Right lung (tissue), 10 donors: ENCODE data around the gene PLPPR1. TPM values are rescaled to one million over a fixed set of nuclear protein-coding genes. Genes with fewer than 3 reads are reported as not detected.

Source experiments
- DNase-seq, 2 donors: peaks; one replicate each; pipeline ENCODE4 v3.0.0-alpha.2; 2013
- long read RNA-seq, 8 donors: transcript quantifications; one replicate each; lab custom pipeline, GENCODE V29; 2026
- polyA plus RNA-seq, 5 donors: library from polyadenylated mRNA; unstranded; fragments of 120-200 nt; gene quantifications; one replicate each; pipeline versions ENCODE4 v1.2.1 to v1.2.3, GENCODE V29; 2013; ENCODE audit warnings: inconsistent platforms in 1 of 5, low replicate concordance in 1 of 5; ENCODE audit not compliant: insufficient read length in 5 of 5, insufficient read depth in 1 of 5

PLPPR1 gene
- 10 to 100 TPM; 18.2 to 24.7 (median 21.6) TPM for polyA plus RNA-seq
- long read RNA-seq, donor 1, transcript PLPPR1-202 (8 exons, 2,318 nt) = major isoform, 5 of 42 reads
- long read RNA-seq, donor 1, partial matches to known transcripts = 37 of 42 reads
- long read RNA-seq, donor 1, other reads (novel, unspliced or antisense) = 0 of 42 reads
- long read RNA-seq, donor 2, partial matches to known transcripts = 0 of 3 reads
- long read RNA-seq, donor 2, other reads (novel, unspliced or antisense) = 0 of 3 reads
- long read RNA-seq, donor 3, partial matches to known transcripts = 27 of 27 reads
- long read RNA-seq, donor 3, other reads (novel, unspliced or antisense) = 0 of 27 reads
- long read RNA-seq, donor 4, transcript PLPPR1-202 (8 exons, 2,318 nt) = major isoform, 5 of 5 reads
- long read RNA-seq, donor 4, partial matches to known transcripts = 0 of 5 reads
- long read RNA-seq, donor 4, other reads (novel, unspliced or antisense) = 0 of 5 reads
- long read RNA-seq, donor 5, transcript PLPPR1-202 (8 exons, 2,318 nt) = major isoform, 5 of 25 reads
- long read RNA-seq, donor 5, partial matches to known transcripts = 20 of 25 reads
- long read RNA-seq, donor 5, other reads (novel, unspliced or antisense) = 0 of 25 reads
- long read RNA-seq, donor 6, transcript PLPPR1-202 (8 exons, 2,318 nt) = major isoform, 10 of 10 reads
- long read RNA-seq, donor 6, partial matches to known transcripts = 0 of 10 reads
- long read RNA-seq, donor 6, other reads (novel, unspliced or antisense) = 0 of 10 reads
- long read RNA-seq, donor 7, partial matches to known transcripts = 16 of 18 reads
- long read RNA-seq, donor 7, other reads (novel, unspliced or antisense) = 0 of 18 reads
- long read RNA-seq, donor 8, partial matches to known transcripts = 0 of 4 reads
- long read RNA-seq, donor 8, other reads (novel, unspliced or antisense) = 0 of 4 reads

GRCh38 chr9:101028346-101029314, at the start of gene PLPPR1:
TSS of gene PLPPR1 (plus strand) at chr9:101028727.
- DNase-seq = peak; percentile 45 to 54

- peak in 1 of 2 donors; percentile 1 for DNase-seq
Observed at GRCh38 chr9:100989731-100990130, 38.8 kb upstream of the PLPPR1 start.

- no peak for DNase-seq
Observed at GRCh38 chr9:100990605-100991381, 37.7 kb upstream of the PLPPR1 start.

- no peak for DNase-seq
Observed at GRCh38 chr9:100992632-100993031, 35.9 kb upstream of the PLPPR1 start.

- no peak for DNase-seq
Observed at GRCh38 chr9:100999906-101000544, 28.5 kb upstream of the PLPPR1 start.

GRCh38 chr9:101005246-101005645, 23.3 kb upstream of the PLPPR1 start:
- no peak for DNase-seq

- no peak for DNase-seq
Observed at GRCh38 chr9:101014566-101014965, 14.0 kb upstream of the PLPPR1 start.

GRCh38 chr9:101018467-101018866, 10.1 kb upstream of the PLPPR1 start:
- no peak for DNase-seq

- DNase-seq = no peak
Observed at GRCh38 chr9:101022704-101023103, 5.8 kb upstream of the PLPPR1 start.

- no peak for DNase-seq
Observed at GRCh38 chr9:101025940-101026339, 2.6 kb upstream of the PLPPR1 start.

GRCh38 chr9:101026824-101027223, 1.7 kb upstream of the PLPPR1 start:
- DNase-seq = no peak

GRCh38 chr9:101027236-101027635, 1.3 kb upstream of the PLPPR1 start:
- DNase-seq = no peak

GRCh38 chr9:101027733-101028345, 688 bp upstream of the PLPPR1 start:
- DNase-seq = no peak

GRCh38 chr9:101029315-101030085, 973 bp downstream of the PLPPR1 start:
- no peak for DNase-seq

GRCh38 chr9:101030086-101030391, 1.5 kb downstream of the PLPPR1 start:
- DNase-seq = no peak

GRCh38 chr9:101032426-101032825, 3.9 kb downstream of the PLPPR1 start:
- DNase-seq = no peak

- no peak for DNase-seq
Observed at GRCh38 chr9:101034222-101034621, 5.7 kb downstream of the PLPPR1 start.

GRCh38 chr9:101035098-101035497, 6.6 kb downstream of the PLPPR1 start:
- no peak for DNase-seq

- no peak for DNase-seq
Observed at GRCh38 chr9:101037430-101037829, 8.9 kb downstream of the PLPPR1 start.
